ENCODE measurements around the gene OMA1.

OMA1 gene

GRCh38 chr1:58459911-58460310 lies 86.6 kb downstream of the OMA1 start:
- no peak for DNase-seq (ENCODE audit: low read depth)

- no peak for DNase-seq (ENCODE audit: low read depth)
Measured at GRCh38 chr1:58457023-58457635, 89.4 kb downstream of the OMA1 start.

DNA sequence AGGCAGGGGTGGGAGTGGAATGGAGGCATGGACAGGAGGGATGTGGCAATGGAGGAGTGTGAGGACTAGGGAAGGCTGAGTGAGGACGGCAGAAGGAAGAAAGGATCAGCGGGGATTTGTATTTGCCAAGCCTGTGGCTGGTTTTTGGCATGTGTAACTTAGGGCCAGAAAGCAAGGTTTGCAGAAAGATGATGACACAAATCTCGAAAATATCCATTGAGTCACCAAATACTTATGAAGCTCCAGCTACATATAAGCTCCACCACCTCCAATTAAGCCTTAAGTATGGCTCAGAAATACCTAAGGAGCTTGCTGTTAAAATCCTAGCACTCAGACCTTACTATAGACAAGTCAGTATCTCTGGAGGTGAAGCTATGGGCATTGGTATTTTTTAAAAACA lies 90.1 kb downstream of the OMA1 start:
- DNase-seq (ENCODE audit: low read depth), result peak; percentile 67

DNA sequence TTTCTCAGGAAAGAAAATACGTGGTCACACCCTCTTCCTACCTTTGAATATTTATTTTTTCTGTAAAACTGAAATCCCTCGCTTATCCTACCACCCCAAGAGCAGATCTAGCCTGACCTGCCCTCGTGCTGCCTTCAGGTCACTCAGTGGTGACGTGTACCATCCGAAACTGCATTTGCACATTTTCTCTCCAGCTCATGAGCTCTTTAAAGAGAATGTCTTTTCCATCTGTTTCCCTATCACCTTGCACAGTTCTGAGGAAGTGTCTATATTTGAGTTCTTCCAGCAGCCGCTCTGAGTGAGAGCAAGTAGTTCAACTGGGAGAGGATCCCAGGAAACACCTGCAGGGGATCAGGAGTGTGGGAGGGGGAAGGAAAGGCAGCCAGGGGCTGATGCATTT lies 91.7 kb downstream of the OMA1 start:
- no peak for DNase-seq (ENCODE audit: low read depth)

DNA sequence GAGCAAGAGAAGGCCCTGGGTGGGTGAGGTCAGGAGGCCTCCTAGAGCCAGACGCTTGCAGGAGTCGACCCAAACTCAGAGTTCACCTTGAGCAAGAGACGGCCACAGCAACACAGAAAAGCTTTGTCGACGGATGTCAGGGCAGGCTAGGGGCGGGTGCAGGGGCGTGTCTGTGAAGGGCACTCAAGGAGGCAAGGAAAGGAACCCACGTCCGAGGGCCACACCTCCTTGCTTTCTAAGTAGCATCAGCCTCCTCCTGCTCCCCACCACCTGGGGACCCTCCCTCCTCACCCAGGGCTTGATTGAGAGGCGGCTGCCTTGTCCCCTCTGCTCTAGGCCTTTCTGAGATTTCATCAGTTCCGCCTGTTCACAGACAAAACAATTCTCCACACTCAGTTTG lies 92.1 kb downstream of the OMA1 start:
- DNase-seq (ENCODE audit: low read depth), result no peak

DNA sequence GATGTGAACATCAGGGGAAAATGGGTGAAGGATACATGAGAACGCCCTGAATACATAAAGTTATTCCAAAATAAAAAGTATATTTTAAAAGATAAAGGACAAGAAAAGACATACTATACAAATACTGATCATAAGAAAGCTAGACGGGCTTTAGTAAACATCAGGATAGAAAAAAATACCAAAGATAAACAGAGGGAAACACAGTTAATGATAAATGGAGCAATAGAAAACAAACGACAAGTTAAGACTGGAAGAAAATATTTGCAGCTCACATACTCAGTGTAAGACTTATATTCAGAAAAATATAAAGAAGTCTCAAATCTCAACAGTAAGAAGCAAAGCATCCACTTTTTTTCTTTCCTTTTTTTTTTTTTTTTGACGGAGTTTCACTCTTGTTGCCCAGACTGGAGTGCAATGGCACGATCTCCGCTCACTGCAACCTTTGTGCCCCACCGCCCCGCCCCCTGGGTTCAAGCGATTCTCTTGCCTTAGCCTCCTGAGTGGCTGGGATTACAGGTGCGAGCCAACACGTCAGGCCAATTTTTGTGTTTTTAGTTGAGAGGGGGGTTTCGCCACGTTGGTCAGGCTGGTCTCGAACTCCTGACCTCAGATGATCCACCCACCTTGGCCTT lies 94.8 kb downstream of the OMA1 start:
- no peak for DNase-seq (ENCODE audit: low read depth)

DNA sequence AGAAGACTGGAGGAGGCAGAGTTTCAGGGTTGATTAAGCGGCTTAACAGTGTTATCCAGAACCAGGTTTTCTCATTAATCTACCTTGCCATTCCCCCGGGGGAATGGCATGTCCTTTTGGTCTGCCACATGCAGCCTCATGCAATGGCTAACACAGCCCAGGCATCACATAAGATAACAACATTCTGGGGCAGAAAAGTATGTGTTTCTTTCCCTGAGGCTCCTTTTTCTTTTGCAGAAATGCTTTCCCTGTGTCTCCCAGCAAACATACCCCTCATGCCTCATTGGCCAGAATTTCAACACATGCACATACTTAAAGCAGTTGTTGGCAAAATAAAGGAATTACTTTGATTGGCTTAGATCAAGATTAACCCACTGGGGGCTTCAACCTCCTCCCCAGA lies 98.6 kb downstream of the OMA1 start:
- peak; percentile 57 for DNase-seq (ENCODE audit: low read depth)

GRCh38 chr1:58447042-58447441 lies 99.5 kb downstream of the OMA1 start:
- DNase-seq (ENCODE audit: low read depth), result no peak

DNA sequence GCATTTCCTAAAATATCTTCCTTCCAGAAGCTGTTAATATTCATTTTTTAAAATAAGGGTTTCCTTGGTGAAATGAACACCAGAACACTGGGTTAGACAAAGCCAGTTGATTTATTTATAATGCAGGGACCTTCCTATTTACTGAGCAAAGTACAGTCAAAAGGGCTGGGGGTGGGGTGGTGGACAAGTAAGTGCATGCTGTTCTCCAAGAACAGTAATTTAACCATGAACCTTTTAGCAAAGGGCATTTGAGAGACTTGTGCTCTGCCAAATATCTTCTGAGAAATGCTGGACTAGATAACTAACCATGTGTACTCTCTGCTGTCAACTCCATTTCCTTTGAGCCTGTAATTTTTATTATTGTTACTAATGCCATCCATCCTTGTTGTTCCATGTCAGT lies 100.2 kb downstream of the OMA1 start:
- DNase-seq (ENCODE audit: low read depth), result no peak

DNA sequence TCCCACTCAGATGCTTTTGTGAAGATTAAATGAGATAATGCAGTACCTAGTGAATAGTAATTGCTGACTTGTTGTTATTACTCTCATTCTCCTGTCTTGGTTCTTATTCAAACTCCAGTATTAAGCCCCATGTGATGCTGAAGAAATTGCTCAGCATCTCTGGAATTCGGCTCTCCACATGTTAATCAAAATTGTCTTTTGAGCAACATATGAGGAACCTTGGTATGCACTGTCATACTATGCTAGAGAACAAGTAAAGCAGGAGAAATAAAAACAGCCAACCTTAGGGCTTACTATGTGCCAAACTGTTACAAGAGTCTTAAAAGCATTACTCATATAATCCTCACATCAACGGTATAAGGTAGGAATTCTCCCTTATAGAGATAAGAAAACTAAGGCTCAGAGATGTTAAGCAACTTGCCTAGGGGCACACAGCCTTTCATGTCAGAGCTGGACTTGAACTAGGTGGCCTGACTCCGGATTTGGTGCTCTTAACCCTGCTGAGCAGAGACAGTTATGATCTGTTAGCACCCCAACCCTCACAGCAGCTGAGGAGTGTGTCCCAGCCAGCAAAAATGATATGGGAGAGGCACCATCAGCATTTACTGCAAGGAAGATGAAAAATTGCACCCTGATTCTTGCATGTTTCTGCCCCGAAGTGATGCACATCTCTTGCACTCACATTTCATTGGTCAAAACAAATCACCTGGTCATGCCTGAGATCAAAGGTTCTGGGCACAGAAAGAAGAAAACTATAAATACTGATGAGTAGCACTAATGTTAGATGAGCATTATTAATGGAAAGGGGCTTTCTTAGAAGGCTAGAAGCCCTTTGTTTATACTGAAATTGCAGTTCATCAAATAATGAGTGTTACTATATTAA lies 102.3 kb downstream of the OMA1 start:
- DNase-seq (ENCODE audit: low read depth), result peak; percentile 69

DNA sequence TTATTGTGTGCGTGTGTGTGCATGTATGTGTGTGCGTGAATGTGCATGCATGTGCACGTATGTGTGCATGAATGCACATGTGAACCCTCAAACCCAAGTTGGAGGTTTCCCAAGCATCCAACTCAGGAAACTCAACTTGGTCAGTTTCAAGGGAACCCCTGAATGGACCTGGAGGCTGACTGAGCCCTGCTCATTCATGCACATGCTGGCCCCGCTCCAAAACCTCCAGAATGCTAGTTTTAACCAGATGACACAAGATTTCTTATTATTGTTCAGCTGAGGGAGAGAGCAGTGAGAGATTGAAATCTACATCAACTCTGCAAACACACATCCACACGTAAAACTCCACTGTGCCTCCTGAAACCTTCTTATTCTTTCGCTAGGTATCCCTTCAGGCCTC lies 104.4 kb downstream of the OMA1 start:
- DNase-seq (ENCODE audit: low read depth), result peak; percentile 58

DNA sequence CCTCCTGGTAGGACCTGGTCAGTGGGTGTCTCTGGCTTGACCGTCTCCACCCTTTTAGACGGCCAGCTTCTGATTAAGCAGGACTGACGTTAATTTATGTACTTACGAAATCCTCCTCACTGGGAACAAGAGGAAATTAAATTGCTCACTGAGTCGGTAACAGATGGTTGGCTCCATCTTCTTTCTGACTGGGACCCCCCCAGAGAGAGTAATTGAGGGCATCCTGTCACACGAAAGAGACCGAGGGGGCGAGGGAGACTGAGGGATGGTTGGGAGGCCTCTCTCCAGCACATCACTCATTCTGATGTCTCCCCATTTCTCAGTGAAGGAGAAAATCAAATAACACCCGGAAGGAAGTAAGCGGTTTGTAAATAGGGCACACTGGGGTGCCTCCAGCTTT lies 104.8 kb downstream of the OMA1 start:
- peak; percentile 42 for DNase-seq (ENCODE audit: low read depth)

DNA sequence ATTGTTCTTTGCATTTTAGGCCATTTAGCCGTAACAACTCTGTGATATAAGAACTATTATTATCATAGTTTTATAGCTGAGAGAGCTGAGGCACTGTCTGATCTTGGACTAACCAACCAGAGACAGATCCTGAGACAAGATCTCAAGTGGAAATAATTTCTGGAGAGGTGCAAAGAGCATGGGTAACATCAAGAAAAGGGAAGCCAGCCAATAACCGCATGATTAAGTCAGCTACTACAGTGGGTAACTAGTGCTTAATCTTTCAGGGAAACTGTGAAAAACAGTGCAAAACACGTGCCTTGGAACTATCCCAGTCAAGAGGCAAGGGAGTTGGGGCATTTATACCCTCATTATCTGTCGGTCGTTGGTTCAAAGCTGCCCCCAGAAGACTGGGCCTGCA lies 105.8 kb downstream of the OMA1 start:
- DNase-seq (ENCODE audit: low read depth), result peak; percentile 7

DNA sequence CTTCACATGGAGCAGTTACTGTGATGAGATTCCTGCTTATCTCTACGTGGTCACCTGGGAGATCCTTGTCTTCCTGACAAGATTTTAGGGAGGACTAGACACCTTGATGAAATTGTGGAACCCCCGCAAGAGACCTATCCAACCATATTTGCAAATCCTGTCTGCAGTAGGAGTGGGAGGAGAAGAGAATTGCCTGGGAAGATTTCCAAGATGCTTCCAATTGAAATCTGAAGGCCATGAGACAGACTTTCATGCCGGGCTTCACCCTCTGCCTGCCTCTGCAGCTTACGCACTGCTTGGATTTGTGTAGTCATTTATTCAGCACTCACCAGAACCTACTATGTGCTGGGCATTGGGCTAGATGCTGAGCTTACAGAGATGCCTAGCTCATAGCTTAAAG lies 106.6 kb downstream of the OMA1 start:
- DNase-seq (ENCODE audit: low read depth), result no peak

DNA sequence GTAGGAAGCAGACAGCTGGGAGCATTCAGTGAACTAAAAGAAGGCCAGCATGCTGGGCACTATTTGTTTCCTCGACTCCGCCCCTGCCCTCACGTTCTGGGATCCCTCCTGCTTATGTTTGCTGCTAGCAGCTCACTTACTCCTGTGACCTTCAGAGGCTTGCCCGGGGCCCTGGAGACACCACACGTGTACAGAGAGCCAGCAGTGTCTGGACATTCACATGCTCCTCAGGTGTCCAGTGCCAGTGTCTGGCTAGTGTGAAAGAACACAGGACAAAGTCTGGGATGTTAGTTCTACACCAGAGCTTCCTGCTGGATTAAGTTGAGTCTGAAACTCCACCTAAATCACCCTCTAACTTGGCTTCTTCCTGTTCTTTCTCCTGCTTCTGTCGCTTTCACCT lies 108.1 kb downstream of the OMA1 start:
- DNase-seq (ENCODE audit: low read depth), result no peak

DNA sequence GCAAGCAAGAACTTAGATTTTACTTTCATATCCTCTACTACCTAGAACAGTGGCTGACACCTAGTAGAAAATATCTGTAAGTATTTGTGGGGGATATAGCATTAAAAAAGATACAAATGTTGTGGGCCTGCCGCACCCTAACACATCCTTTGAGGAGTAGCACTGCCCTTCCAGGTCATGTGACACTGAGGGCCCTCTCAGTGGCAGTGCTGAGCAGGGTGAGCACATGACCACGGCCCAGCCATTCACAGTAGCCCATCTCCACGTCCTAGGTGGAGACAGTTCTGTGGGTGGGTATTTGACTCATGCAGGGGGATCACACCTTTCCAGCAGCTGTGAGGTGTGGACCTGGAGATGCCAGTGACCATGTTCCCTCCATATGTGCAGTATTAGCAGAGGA lies 108.9 kb downstream of the OMA1 start:
- no peak for DNase-seq (ENCODE audit: low read depth)

DNA sequence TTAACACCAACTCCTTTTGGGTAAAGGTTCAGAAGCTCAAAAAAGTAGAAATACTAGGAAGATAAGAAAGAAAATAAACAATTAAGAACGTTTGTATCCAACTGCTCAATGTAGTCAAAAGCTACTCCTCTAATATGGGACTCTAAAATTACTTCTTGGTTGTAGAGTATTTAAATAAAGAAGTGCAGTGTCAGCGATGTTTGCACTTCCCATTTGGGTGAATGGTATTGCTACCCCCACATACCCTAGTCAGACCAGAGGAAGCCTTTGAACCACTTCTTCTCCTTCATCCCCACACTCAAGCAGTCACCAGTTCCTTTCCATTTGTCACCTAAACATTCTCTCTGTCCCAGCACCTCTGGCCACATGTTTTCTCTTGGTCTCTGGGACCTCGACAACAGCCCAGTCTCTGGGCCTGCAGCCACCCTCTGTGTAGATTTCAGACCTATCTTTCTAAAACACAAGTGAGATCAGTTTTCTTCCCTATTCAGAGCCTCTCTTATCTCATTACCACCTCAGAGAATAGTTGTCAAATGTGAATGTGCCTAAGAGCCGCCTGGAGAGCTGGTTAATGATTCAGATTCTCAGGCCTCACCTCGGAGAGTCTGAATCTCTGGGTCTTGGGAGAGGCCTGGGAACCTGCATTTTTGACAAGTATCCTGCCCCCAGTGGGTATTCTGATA lies 109.8 kb downstream of the OMA1 start:
- DNase-seq (ENCODE audit: low read depth), result no peak

- DNase-seq (ENCODE audit: low read depth), result no peak
Measured at GRCh38 chr1:58435376-58435775, 111.2 kb downstream of the OMA1 start.

- DNase-seq (ENCODE audit: low read depth), result peak; percentile 16
Measured at GRCh38 chr1:58434607-58435006, 111.9 kb downstream of the OMA1 start.

DNA sequence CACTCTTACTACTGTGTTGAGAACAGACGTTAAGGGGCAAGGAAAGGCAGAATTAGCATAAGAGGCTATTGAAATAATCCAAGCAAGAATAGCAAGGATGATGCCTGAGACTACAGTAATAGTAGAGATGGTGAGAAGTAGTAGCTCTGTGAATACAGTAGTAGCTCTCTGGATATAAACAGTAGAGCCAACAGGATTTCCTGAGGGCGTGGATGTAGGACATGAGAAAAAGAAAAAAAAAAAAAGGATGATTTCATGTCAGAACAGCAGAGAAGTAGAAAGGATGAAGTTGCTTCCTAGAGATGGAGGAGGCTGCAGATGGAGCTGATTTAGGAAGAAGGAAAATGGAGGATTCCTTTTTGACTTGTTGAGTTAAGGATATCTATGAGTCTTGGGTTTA lies 112.3 kb downstream of the OMA1 start:
- no peak for DNase-seq (ENCODE audit: low read depth)

DNA sequence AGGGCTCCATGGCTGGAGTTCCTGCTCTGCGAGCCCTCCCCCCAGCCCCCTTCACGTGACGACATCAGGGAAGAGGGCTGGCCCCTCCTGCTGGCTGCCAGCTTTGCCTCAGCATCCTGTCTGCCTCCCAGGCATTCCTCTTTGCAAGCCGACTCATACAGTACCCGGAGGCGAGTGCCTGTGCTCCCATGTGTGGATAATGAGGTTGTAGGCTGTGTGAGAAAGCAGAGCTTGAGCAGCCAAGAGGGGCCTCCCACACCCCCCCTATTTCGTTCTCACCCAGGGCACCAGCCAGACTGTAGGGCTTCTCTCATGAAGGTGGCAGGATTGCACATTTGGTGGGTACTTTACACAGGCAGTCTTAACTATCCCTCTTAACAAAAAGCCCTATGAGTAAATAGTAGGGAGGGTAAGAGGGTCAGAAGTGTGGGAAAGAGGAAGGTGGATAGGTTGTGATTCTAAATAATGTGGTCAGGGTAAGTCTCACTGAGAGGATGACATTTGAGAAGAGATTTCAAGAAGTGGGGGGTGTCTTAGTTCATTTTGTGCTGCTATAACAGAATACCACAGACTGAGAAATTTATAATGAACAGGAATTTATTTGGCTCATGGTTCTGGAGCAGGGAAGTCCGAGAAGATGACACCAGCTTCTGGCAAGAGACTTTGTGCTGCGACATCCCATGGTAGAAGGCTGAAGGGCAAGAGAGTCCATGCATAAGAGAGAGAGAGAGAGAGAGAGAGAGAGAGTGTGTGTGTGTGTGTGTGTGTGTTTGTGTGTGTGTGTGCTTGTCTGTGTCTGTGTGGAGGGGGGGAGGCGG lies 113.5 kb downstream of the OMA1 start:
- peak; percentile 88 for DNase-seq (ENCODE audit: low read depth)
